ENCODE results near the gene FOXQ1. TPM values are rescaled to one million over a fixed set of nuclear protein-coding genes. Genes with fewer than 3 reads are reported as not detected.

Gene FOXQ1
- total RNA-seq, 1 donor from 2014 or later, result not detected

- Histone ChIP-seq H3F3A (ENCODE audit: low read depth) (peaks cover 3% of the 10 kb centered on the region), H3K4me2 (no peak overlapping the region), H3K27ac (no peak overlapping the region), H3K36me3 (no peaks in the 10 kb centered on the region), H3K9me3 (ENCODE audit: low read depth) (no peaks in the 10 kb centered on the region), H3K4me3 (no peak overlapping the region), H2AFZ (replicated peaks) (no peak overlapping the region), H3K79me2 (ENCODE audit: low read depth) (no peaks in the 10 kb centered on the region), H4K20me1 (ENCODE audit: low read depth) (no peaks in the 10 kb centered on the region), H3K9ac (no peak overlapping the region), H3K4me1 (no peaks in the 10 kb centered on the region), H3K27me3 (peaks cover 17% of the 10 kb centered on the region)
- no peak overlapping the region for H3K27ac Mint-ChIP-seq
- H3K9me3 Mint-ChIP-seq, result peaks cover 9% of the 10 kb centered on the region
- DNase-seq (ENCODE audit: low spot score), result no peak
- no peaks in the 10 kb centered on the region for H3K4me1 Mint-ChIP-seq
- no peak overlapping the region for H3K4me3 Mint-ChIP-seq
- peaks cover 5% of the 10 kb centered on the region for H3K27me3 Mint-ChIP-seq (ENCODE audit: insufficient read depth, low read depth)
- H3K36me3 Mint-ChIP-seq, result no peaks in the 10 kb centered on the region
- TF ChIP-seq EZH2 (IDR thresholded peaks at IDR 0.05), result no peak
- TF ChIP-seq EZH2phosphoT487 (IDR thresholded peaks at IDR 0.05), result no peak
- TF ChIP-seq, protein P1, sequence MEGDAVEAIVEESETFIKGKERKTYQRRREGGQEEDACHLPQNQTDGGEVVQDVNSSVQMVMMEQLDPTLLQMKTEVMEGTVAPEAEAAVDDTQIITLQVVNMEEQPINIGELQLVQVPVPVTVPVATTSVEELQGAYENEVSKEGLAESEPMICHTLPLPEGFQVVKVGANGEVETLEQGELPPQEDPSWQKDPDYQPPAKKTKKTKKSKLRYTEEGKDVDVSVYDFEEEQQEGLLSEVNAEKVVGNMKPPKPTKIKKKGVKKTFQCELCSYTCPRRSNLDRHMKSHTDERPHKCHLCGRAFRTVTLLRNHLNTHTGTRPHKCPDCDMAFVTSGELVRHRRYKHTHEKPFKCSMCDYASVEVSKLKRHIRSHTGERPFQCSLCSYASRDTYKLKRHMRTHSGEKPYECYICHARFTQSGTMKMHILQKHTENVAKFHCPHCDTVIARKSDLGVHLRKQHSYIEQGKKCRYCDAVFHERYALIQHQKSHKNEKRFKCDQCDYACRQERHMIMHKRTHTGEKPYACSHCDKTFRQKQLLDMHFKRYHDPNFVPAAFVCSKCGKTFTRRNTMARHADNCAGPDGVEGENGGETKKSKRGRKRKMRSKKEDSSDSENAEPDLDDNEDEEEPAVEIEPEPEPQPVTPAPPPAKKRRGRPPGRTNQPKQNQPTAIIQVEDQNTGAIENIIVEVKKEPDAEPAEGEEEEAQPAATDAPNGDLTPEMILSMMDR (IDR thresholded peaks at IDR 0.05), result no peak
Measured at GRCh38 chr6:1321738-1322137, 9.8 kb downstream of the FOXQ1 start.

GRCh38 chr6:1322156-1322555 is 10.3 kb downstream of the FOXQ1 start:
- Histone ChIP-seq H3K9me3 (ENCODE audit: low read depth) (no peaks in the 10 kb centered on the region), H2AFZ (replicated peaks) (no peak overlapping the region), H4K20me1 (ENCODE audit: low read depth) (no peaks in the 10 kb centered on the region), H3K4me2 (no peak overlapping the region), H3K4me1 (no peaks in the 10 kb centered on the region), H3K27ac (no peak overlapping the region), H3K79me2 (ENCODE audit: low read depth) (no peaks in the 10 kb centered on the region), H3K4me3 (no peak overlapping the region), H3K27me3 (peaks cover 17% of the 10 kb centered on the region), H3K9ac (no peak overlapping the region), H3F3A (ENCODE audit: low read depth) (peaks cover 3% of the 10 kb centered on the region), H3K36me3 (no peaks in the 10 kb centered on the region)
- no peaks in the 10 kb centered on the region for H3K36me3 Mint-ChIP-seq
- no peak overlapping the region for H3K4me3 Mint-ChIP-seq
- DNase-seq (ENCODE audit: low spot score), result no peak
- H3K27ac Mint-ChIP-seq, result no peak overlapping the region
- H3K9me3 Mint-ChIP-seq, result peaks cover 9% of the 10 kb centered on the region
- TF ChIP-seq EZH2phosphoT487 (IDR thresholded peaks at IDR 0.05), result no peak
- TF ChIP-seq, protein P1 (IDR thresholded peaks at IDR 0.05), result no peak
- TF ChIP-seq EZH2 (IDR thresholded peaks at IDR 0.05), result no peak
- H3K4me1 Mint-ChIP-seq, result no peaks in the 10 kb centered on the region
- H3K27me3 Mint-ChIP-seq (ENCODE audit: insufficient read depth, low read depth), result peaks cover 5% of the 10 kb centered on the region

GRCh38 chr6:1322696-1323219 is 10.9 kb downstream of the FOXQ1 start:
- no peaks in the 10 kb centered on the region for H3K36me3 Mint-ChIP-seq
- no peak overlapping the region for H3K4me3 Mint-ChIP-seq
- H3K27ac Mint-ChIP-seq, result no peak overlapping the region
- DNase-seq (ENCODE audit: low spot score), result no peak
- H3K9me3 Mint-ChIP-seq, result peaks cover 8% of the 10 kb centered on the region
- Histone ChIP-seq H3K4me2 (no peak overlapping the region), H3K4me3 (no peak overlapping the region), H2AFZ (replicated peaks) (no peak overlapping the region), H3K9me3 (ENCODE audit: low read depth) (no peaks in the 10 kb centered on the region), H3K9ac (no peak overlapping the region), H3K4me1 (no peaks in the 10 kb centered on the region), H3K36me3 (no peaks in the 10 kb centered on the region), H3K79me2 (ENCODE audit: low read depth) (no peaks in the 10 kb centered on the region), H4K20me1 (ENCODE audit: low read depth) (no peaks in the 10 kb centered on the region), H3F3A (ENCODE audit: low read depth) (no peaks in the 10 kb centered on the region), H3K27me3 (peaks cover 12% of the 10 kb centered on the region), H3K27ac (no peak overlapping the region)
- TF ChIP-seq EZH2 (IDR thresholded peaks at IDR 0.05), result no peak
- TF ChIP-seq, protein P1 (IDR thresholded peaks at IDR 0.05), result no peak
- no peak for TF ChIP-seq EZH2phosphoT487 (IDR thresholded peaks at IDR 0.05)
- H3K4me1 Mint-ChIP-seq, result no peaks in the 10 kb centered on the region
- H3K27me3 Mint-ChIP-seq (ENCODE audit: insufficient read depth, low read depth), result peaks cover 5% of the 10 kb centered on the region
